CD4-positive, alpha-beta T cell treated with Interleukin-17A for 4 hours (primary cell): ENCODE results near the gene PRKAB1.

Experiments
- DNase-seq: peaks from one replicate; pipeline ENCODE4 v3.0.0-alpha.2; 2020; ENCODE audit warnings: mixed read lengths

The PRKAB1 gene

GRCh38 chr12:119714614-119715267 is 46.8 kb downstream of the PRKAB1 start:
- no peak for DNase-seq

- no peak for DNase-seq
Measured at GRCh38 chr12:119715268-119715620, 47.3 kb downstream of the PRKAB1 start.

- no peak for DNase-seq
Measured at GRCh38 chr12:119718141-119718540, 50.2 kb downstream of the PRKAB1 start.

GRCh38 chr12:119720349-119720748 is 52.4 kb downstream of the PRKAB1 start:
- no peak for DNase-seq

GRCh38 chr12:119721306-119721705 is 53.4 kb downstream of the PRKAB1 start:
- no peak for DNase-seq

GRCh38 chr12:119725523-119725922 is 57.6 kb downstream of the PRKAB1 start:
- no peak for DNase-seq

GRCh38 chr12:119727600-119728443 is 59.9 kb downstream of the PRKAB1 start:
- DNase-seq = no peak

GRCh38 chr12:119728444-119728745 is 60.5 kb downstream of the PRKAB1 start:
- DNase-seq = no peak

- no peak for DNase-seq
Measured at GRCh38 chr12:119729871-119730270, 61.9 kb downstream of the PRKAB1 start.

GRCh38 chr12:119730381-119730780 is 62.4 kb downstream of the PRKAB1 start:
- no peak for DNase-seq
